Ammon's horn (tissue), 1 donor: ENCODE results near the gene RAP2A.

Experiments
- DNase-seq: peaks from one replicate; pipeline ENCODE4 v3.0.0-alpha.2; 2016; ENCODE audit warnings: low spot score

RAP2A gene

GRCh38 chr13:97495678-97496077 is 61.7 kb downstream of the RAP2A start:
- no peak for DNase-seq

- DNase-seq, result no peak
Measured at GRCh38 chr13:97496511-97496910, 62.5 kb downstream of the RAP2A start.

GRCh38 chr13:97497400-97497799 is 63.4 kb downstream of the RAP2A start:
- no peak for DNase-seq

GRCh38 chr13:97498419-97498818 is 64.5 kb downstream of the RAP2A start:
- DNase-seq, result no peak

- no peak for DNase-seq
Measured at GRCh38 chr13:97499181-97499580, 65.2 kb downstream of the RAP2A start.

- peak; percentile 28 for DNase-seq
Measured at GRCh38 chr13:97502181-97502580, 68.2 kb downstream of the RAP2A start.

GRCh38 chr13:97502706-97503105 is 68.7 kb downstream of the RAP2A start:
- no peak for DNase-seq

GRCh38 chr13:97505017-97505416 is 71.0 kb downstream of the RAP2A start:
- DNase-seq, result no peak

- peak; percentile 58 for DNase-seq
Measured at GRCh38 chr13:97506511-97506910, 72.5 kb downstream of the RAP2A start.

GRCh38 chr13:97512732-97513131 is 78.8 kb downstream of the RAP2A start:
- no peak for DNase-seq

GRCh38 chr13:97515643-97516042 is 81.7 kb downstream of the RAP2A start:
- no peak for DNase-seq

GRCh38 chr13:97517967-97518366 is 84.0 kb downstream of the RAP2A start:
- no peak for DNase-seq
